A549 (cell line): ENCODE results near the gene CAMTA1. TPM values are rescaled to one million over a fixed set of nuclear protein-coding genes. Genes with fewer than 3 reads are reported as not detected.

ENCODE experiments used
- ATAC-seq, 2 experiments: fragments of 200-7000 bp in 1 of 2; fragments of >200 bp in 1 of 2; cut with Nextera tagmentation in 1 of 2; cut with Tn5 transposase in 1 of 2; 3 replicates each; pipeline versions ENCODE4 v1.8.0 to v1.9.1; 2018 to 2020; ENCODE audit warnings: mild to moderate bottlenecking in 1 of 2, moderate library complexity in 1 of 2
- CTCF ChIA-PET: fragments of 300-600 bp; sonication (Branson Sonifier 250); formaldehyde crosslinking; extraction: SDS; loops from one replicate; lab custom pipeline; 2021; ENCODE audit warnings: antibody characterized with exemption, inconsistent platforms; lab: Yijun Ruan, JAX
- POLR2A ChIA-PET: fragments of 350-600 bp; formaldehyde crosslinking; extraction: SDS; loops from one replicate; lab custom pipeline; 2021; ENCODE audit warnings: antibody characterized with exemption, inconsistent platforms; lab: Yijun Ruan, JAX
- DNase-seq, 2 experiments: peaks; one replicate each; pipeline versions ENCODE4 v3.0.0 to v3.0.0-alpha.2; 2011 to 2016; ENCODE audit warnings: low read depth in 1 of 2, low spot score in 1 of 2
- FAIRE-seq: peaks from 2 replicates; lab custom pipeline; 2011; peaks lifted over from hg19 to GRCh38; lab: Jason Lieb, UNC
- H3K27ac ChIP-seq, 2 experiments: fragments of >200 bp; sonication (Bioruptor Twin); formaldehyde crosslinking; 3 replicates each; pipeline ENCODE4 v1.5.1; 2016 to 2017
- H3K4me1 ChIP-seq: fragments of >200 bp; sonication (Bioruptor Twin); formaldehyde crosslinking; 3 replicates; pipeline ENCODE4 v1.6.1; 2016
- H3K4me2 ChIP-seq: fragments of >200 bp; sonication (Bioruptor Twin); formaldehyde crosslinking; 3 replicates; pipeline ENCODE4 v1.6.1; 2016
- H3K4me3 ChIP-seq: fragments of >200 bp; sonication (Bioruptor Twin); formaldehyde crosslinking; 3 replicates; pipeline ENCODE4 v1.5.1; 2016
- H3K9me3 ChIP-seq: fragments of >200 bp; sonication (Bioruptor Twin); formaldehyde crosslinking; 3 replicates; pipeline ENCODE4 v1.6.1; 2016
- BHLHE40 ChIP-seq: IDR thresholded peaks from 2 replicates; pipeline ENCODE4 v1.6.1; 2012; ENCODE audit warnings: low read depth, low read length, inconsistent platforms
- CBX8 ChIP-seq: fragments of 200-600 bp; sonication (generic); IDR thresholded peaks from 2 replicates; pipeline ENCODE4 v1.6.1; 2016
- CHD2 ChIP-seq: fragments of 150-350 bp; IDR thresholded peaks from 2 replicates; pipeline ENCODE4 v1.6.1; 2014; ENCODE audit warnings: low read length; ENCODE audit not compliant: partially characterized antibody
- EHMT2 ChIP-seq: fragments of 200-600 bp; sonication (generic); IDR thresholded peaks from 2 replicates; pipeline ENCODE4 v1.6.1; 2016; ENCODE audit warnings: antibody characterized with exemption, low read depth, mild to moderate bottlenecking, moderate library complexity
- EP300 ChIP-seq, 2 experiments: fragments of >200 bp; sonication (Bioruptor Twin); formaldehyde crosslinking; IDR thresholded peaks; 2 replicates in 1 of 2; 3 replicates in 1 of 2; pipeline ENCODE4 v1.6.1; 2016 to 2017
- FOSB ChIP-seq: fragments of 250-450 bp; sonication (Bioruptor Pico); IDR thresholded peaks from 2 replicates; pipeline ENCODE4 v1.5.0; 2020; ENCODE audit warnings: mild to moderate bottlenecking, moderate library complexity
- HDAC2 ChIP-seq: fragments of 200-600 bp; sonication (generic); IDR thresholded peaks from 2 replicates; pipeline ENCODE4 v1.6.1; 2016
- JUN ChIP-seq, 2 experiments: fragments of >200 bp; sonication (Bioruptor Twin); formaldehyde crosslinking; IDR thresholded peaks; 2 replicates in 1 of 2; 3 replicates in 1 of 2; pipeline ENCODE4 v1.6.1; 2016 to 2017
- NFE2L2 ChIP-seq: fragments of 150-350 bp; conservative IDR thresholded peaks from 2 replicates; pipeline ENCODE4 v1.6.1; 2014; ENCODE audit warnings: low read length
- NR3C1 ChIP-seq: fragments of >200 bp; sonication (Bioruptor Twin); formaldehyde crosslinking; IDR thresholded peaks from 3 replicates; pipeline ENCODE4 v1.6.1; 2017
- PHF8 ChIP-seq: fragments of 200-600 bp; sonication (generic); IDR thresholded peaks from 2 replicates; pipeline ENCODE4 v1.6.1; 2016; ENCODE audit warnings: low read depth, mild to moderate bottlenecking, antibody characterized with exemption, moderate library complexity, borderline replicate concordance
- POLR2AphosphoS2 ChIP-seq: conservative IDR thresholded peaks from 2 replicates; pipeline ENCODE4 v1.6.1; 2012; ENCODE audit warnings: low read length, improper control_type of control experiment, inconsistent platforms
- RAD21 ChIP-seq, 2 experiments: fragments of >200 bp in 1 of 2; sonication (Bioruptor Twin) in 1 of 2; formaldehyde crosslinking in 1 of 2; IDR thresholded peaks in 1 of 2; conservative IDR thresholded peaks in 1 of 2; 2 replicates in 1 of 2; 3 replicates in 1 of 2; pipeline ENCODE4 v1.6.1; 2012 to 2018; ENCODE audit warnings: inconsistent platforms in 1 of 2
- SMC3 ChIP-seq: fragments of >200 bp; sonication (Bioruptor Twin); formaldehyde crosslinking; IDR thresholded peaks from 3 replicates; pipeline ENCODE4 v1.6.1; 2018; ENCODE audit warnings: inconsistent platforms
- TP53 ChIP-seq: fragments of 250-450 bp; sonication (Bioruptor Pico); IDR thresholded peaks from 2 replicates; pipeline ENCODE4 v1.5.0; 2021; ENCODE audit warnings: mild to moderate bottlenecking, moderate library complexity
- ZC3H11A ChIP-seq: fragments of 450-650 bp; IDR thresholded peaks from 2 replicates; pipeline ENCODE4 v1.6.1; 2014; ENCODE audit warnings: antibody characterized with exemption, mild to moderate bottlenecking
- WGBS: methylation state at CpG from one replicate; pipeline ENCODE4 v1.1.6; 2017; ENCODE audit errors: missing lambda C conversion rate; 5-methylcytosine and 5-hydroxymethylcytosine counted together
- polyA plus RNA-seq, 4 experiments: library from polyadenylated mRNA; depleted of rRNA in 3 of 4; stranded (reverse); fragments of >200 nt; fragmentation: RNase III in 1 of 4; extraction: RNeasy Plus Mini Kit Qiagen cat#74134 plus additional on column Dnase treatment in 1 of 4; gene quantifications; 2 replicates in 3 of 4; 3 replicates in 1 of 4; pipeline ENCODE4 v1.2.3, GENCODE V29; 2011 to 2017
- TF ChIP-seq, protein P1 (sequence below): fragments of 150-350 bp; IDR thresholded peaks from 2 replicates; pipeline ENCODE4 v1.6.1; 2014; ENCODE audit warnings: low read depth, mild to moderate bottlenecking, low read length
- TF ChIP-seq, protein P2 (sequence below): fragments of 250-450 bp; sonication (Bioruptor Pico); IDR thresholded peaks from 2 replicates; pipeline ENCODE4 v1.5.0; 2020; ENCODE audit warnings: low read depth, mild to moderate bottlenecking, moderate library complexity
- TF ChIP-seq, protein P3 (sequence below): fragments of >200 bp; sonication (Bioruptor Twin); formaldehyde crosslinking; IDR thresholded peaks from 2 replicates; pipeline ENCODE4 v1.6.1; 2016
- TF ChIP-seq, protein P4 (sequence below): fragments of 450-650 bp; IDR thresholded peaks from 2 replicates; pipeline ENCODE4 v1.6.1; 2014; ENCODE audit warnings: antibody characterized with exemption
- TF ChIP-seq, protein P5 (sequence below): fragments of >200 bp; sonication (Bioruptor Twin); formaldehyde crosslinking; IDR thresholded peaks from 3 replicates; pipeline ENCODE4 v1.6.1; 2016

The CAMTA1 gene
- polyA plus RNA-seq, 2 of the 4 experiments (the other 2 are of a cell fraction) = 58.8 to 75.0 TPM

DNA sequence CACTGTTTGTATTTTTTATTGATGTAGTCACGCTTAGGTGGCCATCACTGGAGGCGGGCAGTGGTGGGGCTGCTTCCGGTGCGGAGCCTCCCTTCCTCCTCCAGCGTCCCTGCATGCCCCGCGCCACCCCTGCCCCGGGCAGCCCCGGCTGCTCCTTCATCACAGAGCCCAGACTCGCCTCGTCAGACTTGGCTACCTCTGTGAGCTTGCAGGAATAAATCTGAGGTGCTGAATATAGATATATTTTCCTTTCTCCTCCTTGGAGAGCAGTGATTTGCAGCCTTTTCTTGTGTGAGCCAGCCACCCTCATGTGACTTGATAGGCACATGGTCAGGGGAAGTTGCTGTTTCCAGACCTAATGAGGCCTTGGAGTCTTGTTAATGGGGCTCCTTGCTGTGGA is 573.2 kb downstream of the CAMTA1 start:
- Histone ChIP-seq H3K4me2 (no peak overlapping the region), H3K4me3 (no peak overlapping the region), H3K4me1 (no peaks in the 10 kb centered on the region), H3K27ac (peak overlapping the region in 1 of 2 experiments; percentile 26; a peak in 1 of 6 replicates), H3K9me3 (no peaks in the 10 kb centered on the region)
- DNase-seq (no peak), ATAC-seq (no peak), FAIRE-seq (no peak)
- no peak for TF ChIP-seq NR3C1
- TF ChIP-seq, protein P1, sequence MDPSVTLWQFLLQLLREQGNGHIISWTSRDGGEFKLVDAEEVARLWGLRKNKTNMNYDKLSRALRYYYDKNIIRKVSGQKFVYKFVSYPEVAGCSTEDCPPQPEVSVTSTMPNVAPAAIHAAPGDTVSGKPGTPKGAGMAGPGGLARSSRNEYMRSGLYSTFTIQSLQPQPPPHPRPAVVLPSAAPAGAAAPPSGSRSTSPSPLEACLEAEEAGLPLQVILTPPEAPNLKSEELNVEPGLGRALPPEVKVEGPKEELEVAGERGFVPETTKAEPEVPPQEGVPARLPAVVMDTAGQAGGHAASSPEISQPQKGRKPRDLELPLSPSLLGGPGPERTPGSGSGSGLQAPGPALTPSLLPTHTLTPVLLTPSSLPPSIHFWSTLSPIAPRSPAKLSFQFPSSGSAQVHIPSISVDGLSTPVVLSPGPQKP = no peak
- WGBS = 92% methylated on average over 10 of the region's 11 CpGs
- CTCF ChIA-PET = no interaction called here
- POLR2A ChIA-PET = no interaction called here

DNA sequence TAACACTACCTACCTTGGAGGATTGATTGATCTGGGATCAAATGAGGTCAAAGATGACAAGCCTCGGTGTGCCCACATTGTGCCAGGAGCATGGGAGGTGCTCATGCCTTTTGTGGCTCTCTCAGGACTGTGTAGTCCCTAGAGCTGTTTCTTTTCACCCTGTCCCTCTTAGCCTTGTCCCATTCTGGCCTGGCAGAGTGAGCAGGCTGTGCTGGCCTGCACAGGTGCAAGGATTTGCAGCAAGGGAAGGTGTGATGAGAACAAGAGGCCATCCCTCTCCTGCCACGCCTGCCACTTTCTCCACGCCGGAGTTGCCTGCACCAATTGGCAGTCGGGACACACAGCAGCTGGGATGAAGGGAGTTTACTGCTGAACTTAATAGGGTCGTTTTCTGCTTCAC is 575.3 kb downstream of the CAMTA1 start:
- no peak for DNase-seq
- H3K4me3 ChIP-seq = no peak overlapping the region
- TF ChIP-seq NFE2L2 (no peak), ZC3H11A (no peak), BHLHE40 (no peak), CHD2 (no peak), PHF8 (no peak), EP300 (IDR thresholded peaks at IDR 0.05) (no peak), RAD21 (conservative IDR thresholded peaks at IDR 0.05 in 1 of 2, IDR thresholded peaks at IDR 0.05 in 1 of 2) (no peak), POLR2AphosphoS2 (no peak)
- TF ChIP-seq, all 56 proteins: peak for 0
- Histone ChIP-seq H3K4me2 (no peak overlapping the region), H3K4me1 (no peaks in the 10 kb centered on the region), H3K27ac (no peak overlapping the region), H3K9me3 (no peaks in the 10 kb centered on the region)
- no peak for ATAC-seq
- ChIA-PET CTCF (no interaction called here), POLR2A (no interaction called here)
- no peak for FAIRE-seq
- WGBS = 60% methylated on average over 4 of the region's 6 CpGs

DNA sequence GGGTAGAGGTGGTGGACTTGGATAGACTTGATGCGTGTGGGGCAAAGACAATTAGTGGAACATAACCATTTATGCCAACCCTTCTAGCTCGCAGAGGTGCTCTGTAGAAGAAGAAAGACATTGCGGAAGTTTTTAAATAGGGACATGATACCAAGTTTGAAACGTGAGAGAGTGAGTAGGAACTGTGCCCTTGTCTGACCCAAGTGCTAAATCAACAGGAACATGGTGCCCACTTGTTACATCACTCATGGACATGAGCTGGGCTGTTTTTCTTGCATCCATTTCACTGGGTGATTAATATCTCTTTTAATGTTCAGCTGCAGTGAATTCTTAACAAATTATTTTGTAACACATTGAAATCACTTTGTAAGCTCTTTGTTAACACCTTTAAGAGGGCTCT is 577.7 kb downstream of the CAMTA1 start:
- no peak overlapping the region for H3K4me2 ChIP-seq
- DNase-seq (no peak), FAIRE-seq (no peak), ATAC-seq (no peak)
- TF ChIP-seq SMC3 (no peak), EHMT2 (no peak), JUN (IDR thresholded peaks at IDR 0.05) (no peak), FOSB (CRISPR knock-in tag) (no peak), RAD21 (conservative IDR thresholded peaks at IDR 0.05 in 1 of 2, IDR thresholded peaks at IDR 0.05 in 1 of 2) (no peak)
- TF ChIP-seq, protein P1 = no peak
- H3K4me1 ChIP-seq = no peaks in the 10 kb centered on the region
- ChIA-PET CTCF (no interaction called here), POLR2A (no interaction called here)
- WGBS = 84% methylated on average over 4 of the region's 4 CpGs
- H3K9me3 ChIP-seq = no peaks in the 10 kb centered on the region
- H3K27ac ChIP-seq = no peak overlapping the region
- no peak overlapping the region for H3K4me3 ChIP-seq

DNA sequence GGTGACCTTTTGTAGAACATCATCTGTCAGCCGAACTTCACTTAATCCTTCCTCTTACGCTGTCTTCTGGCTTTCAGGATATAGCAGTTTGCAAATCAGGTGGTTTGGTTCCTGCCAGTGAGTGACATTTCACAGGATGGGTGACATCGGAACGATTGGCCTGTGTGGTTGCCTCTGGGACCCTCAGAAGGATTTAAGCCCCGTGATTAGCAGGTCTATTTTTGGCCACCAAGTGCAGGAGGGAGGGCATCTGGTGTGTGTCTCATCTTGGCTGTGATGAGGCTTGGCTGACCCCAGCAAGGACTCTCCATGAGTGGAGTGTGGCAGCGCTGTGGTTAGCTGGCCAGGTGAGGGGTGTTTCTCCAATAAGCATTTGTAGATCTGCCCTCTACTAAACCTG is 578.2 kb downstream of the CAMTA1 start:
- CTCF ChIA-PET = no interaction called here
- no peak overlapping the region for H3K4me3 ChIP-seq
- 73% methylated on average over 5 of the region's 6 CpGs for WGBS
- DNase-seq (no peak), ATAC-seq (no peak), FAIRE-seq (no peak)
- TF ChIP-seq BHLHE40 = no peak
- TF ChIP-seq, protein P2, sequence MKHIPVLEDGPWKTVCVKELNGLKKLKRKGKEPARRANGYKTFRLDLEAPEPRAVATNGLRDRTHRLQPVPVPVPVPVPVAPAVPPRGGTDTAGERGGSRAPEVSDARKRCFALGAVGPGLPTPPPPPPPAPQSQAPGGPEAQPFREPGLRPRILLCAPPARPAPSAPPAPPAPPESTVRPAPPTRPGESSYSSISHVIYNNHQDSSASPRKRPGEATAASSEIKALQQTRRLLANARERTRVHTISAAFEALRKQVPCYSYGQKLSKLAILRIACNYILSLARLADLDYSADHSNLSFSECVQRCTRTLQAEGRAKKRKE (CRISPR knock-in tag) = no peak
- TF ChIP-seq, protein P3, sequence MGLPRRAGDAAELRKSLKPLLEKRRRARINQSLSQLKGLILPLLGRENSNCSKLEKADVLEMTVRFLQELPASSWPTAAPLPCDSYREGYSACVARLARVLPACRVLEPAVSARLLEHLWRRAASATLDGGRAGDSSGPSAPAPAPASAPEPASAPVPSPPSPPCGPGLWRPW = no peak
- no peak for TF ChIP-seq HDAC2
- TF ChIP-seq, protein P4, sequence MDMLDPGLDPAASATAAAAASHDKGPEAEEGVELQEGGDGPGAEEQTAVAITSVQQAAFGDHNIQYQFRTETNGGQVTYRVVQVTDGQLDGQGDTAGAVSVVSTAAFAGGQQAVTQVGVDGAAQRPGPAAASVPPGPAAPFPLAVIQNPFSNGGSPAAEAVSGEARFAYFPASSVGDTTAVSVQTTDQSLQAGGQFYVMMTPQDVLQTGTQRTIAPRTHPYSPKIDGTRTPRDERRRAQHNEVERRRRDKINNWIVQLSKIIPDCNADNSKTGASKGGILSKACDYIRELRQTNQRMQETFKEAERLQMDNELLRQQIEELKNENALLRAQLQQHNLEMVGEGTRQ = no peak
- no peak for TF ChIP-seq NR3C1
- TF ChIP-seq CBX8 = no peak
- TF ChIP-seq, protein P5, sequence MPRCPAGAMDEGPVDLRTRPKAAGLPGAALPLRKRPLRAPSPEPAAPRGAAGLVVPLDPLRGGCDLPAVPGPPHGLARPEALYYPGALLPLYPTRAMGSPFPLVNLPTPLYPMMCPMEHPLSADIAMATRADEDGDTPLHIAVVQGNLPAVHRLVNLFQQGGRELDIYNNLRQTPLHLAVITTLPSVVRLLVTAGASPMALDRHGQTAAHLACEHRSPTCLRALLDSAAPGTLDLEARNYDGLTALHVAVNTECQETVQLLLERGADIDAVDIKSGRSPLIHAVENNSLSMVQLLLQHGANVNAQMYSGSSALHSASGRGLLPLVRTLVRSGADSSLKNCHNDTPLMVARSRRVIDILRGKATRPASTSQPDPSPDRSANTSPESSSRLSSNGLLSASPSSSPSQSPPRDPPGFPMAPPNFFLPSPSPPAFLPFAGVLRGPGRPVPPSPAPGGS = no peak
- TF ChIP-seq TP53 (CRISPR knock-in tag) = no peak
- no peak overlapping the region for H3K4me2 ChIP-seq
- H3K9me3 ChIP-seq = no peaks in the 10 kb centered on the region
- POLR2A ChIA-PET = no interaction called here
- no peaks in the 10 kb centered on the region for H3K4me1 ChIP-seq
- H3K27ac ChIP-seq = no peak overlapping the region
